ENCODE measurements around the gene MFSD12.

MFSD12 gene

DNA sequence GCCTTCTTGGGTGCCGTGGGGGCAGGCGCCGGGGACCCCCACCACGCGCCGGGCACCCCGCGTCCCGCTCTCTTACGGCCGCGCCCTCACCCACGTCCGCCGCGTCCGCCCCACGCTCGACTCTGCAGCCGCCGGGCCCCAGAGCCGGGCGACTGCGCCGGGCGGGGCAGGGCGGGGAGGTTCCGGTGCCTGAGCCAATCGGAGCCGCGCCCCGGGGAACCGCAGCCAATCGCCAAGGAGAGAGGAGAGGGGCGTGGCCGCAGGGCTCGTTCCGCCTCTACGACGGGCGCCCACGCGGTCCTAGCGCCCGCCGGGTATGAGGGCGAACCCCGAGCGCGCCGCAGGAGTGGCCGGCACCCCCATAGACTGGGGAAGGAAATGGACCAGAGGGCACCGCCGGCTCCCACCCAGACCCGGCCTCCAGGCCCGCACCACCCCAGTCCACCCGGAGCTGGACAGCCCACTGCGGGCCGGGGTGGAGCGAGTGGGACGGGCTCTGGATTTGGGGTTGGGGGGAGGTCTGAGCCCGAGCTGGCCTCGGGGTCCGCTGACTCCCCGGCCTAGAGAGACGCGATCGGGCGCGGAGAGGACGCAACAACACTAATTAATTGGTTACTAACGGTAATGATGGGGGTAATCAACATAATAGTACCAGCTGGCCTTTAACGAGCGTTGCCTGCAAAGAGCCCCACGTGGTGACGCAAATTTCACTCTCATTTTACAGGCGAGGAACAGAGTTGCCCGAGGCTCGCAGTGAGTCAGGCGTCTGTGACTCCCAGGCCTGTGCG lies at the start of gene MFSD12:
Gene MFSD12 (minus strand): TSS at position 126 of the 788 bp plus-strand sequence. CDS start 183 bp downstream, outside the sequence.
- peak; percentile 86 to 89 for DNase-seq (ENCODE audit: low read depth in 2 of 2, low spot score in 1 of 2)

DNA sequence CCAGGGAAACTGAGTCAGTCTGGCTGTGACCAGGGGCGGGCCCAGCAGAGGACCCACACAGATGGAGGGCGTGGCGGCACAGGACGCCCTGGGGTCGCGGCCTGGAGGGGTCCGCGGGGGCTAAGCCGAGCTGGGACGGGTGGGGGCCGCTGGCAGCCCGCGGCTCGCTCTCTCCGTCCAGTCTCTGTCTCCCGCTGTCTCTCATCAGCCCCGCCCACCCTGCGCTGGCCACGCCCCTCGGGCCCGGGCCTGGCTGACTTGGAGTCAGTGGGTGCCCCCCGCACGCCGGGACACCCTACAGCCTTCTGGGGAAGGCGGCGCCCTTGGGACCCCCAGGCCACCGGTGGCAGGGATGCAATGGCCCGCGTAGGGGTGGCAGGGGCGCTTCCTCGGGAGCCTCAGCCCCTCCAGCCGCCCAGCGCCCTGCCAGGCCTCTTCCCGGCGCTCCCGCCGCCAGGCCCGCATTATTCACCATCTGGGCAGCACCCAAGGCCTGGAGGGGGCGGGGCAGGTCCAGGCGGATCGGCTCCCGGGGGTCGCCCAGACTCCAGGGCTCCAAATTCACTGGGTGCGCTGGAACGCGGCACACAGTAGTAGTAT lies 49.4 kb upstream of the MFSD12 start, which contains the start of gene TBXA2R:
Gene TBXA2R (minus strand): TSS at position 186 of the 600 bp plus-strand sequence. CDS start 6,241 bp downstream, outside the sequence.
- DNase-seq (ENCODE audit: low read depth in 2 of 2, low spot score in 1 of 2): peak; percentile 27 to 43

DNA sequence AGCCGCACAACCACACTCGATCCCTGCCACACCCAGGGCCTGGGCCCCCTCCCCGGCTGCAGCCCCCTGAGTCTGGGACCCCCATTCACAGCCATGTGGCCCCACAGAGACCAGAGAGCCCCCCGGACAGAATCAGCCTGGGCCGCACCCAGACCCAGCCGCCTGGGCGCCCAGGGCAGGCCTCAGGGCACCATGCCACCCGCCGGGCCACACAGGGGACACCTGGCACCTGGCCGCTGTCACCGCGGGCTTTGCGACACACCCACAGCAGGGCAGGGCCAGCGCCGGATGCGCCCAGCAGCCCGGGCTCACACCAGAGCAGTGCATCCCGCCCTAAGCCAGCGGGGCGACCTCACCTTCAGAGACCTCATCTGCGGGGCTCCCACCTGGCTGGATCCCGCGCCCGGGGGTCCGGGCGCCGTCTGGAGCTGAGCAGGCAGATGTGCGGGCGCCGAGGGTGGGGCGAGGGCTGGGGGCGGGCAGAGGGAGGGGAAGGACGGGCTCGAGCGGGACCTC lies 48.8 kb upstream of the MFSD12 start:
- no peak for DNase-seq (ENCODE audit: low read depth in 2 of 2, low spot score in 1 of 2)

DNA sequence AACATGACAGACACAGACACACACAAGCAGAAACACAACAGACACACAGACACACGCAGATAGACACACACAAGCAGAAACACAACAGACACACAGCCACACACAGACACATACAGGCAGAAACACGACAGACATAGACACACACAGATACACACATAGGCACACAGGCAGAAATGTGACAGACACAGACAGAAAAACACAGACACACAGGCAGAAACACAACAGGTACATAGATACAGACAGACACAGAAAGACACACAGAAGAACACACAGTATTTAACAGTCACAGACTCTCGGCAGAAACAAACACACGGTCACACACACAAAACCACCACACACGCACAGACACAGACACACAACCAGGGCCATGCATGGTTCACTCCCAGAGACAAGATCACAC lies 48.4 kb upstream of the MFSD12 start:
- no peak for DNase-seq (ENCODE audit: low read depth in 2 of 2, low spot score in 1 of 2)

DNA sequence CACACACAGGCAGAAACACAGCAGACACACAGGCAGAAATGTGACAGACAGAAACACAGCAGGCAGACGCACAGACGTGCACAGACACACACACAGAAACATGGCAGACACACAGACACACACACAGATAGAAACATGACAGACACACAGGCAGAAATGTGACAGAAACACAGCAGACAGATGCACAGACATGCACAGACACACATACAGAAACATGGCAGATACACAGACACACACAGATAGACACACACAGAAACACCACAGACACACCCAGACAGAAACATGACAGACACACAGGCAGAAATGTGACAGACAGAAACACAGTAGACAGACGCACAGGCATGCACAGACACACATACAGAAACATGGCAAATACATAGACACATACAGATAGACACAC lies 48.0 kb upstream of the MFSD12 start:
- DNase-seq (ENCODE audit: low read depth in 2 of 2, low spot score in 1 of 2): no peak

DNA sequence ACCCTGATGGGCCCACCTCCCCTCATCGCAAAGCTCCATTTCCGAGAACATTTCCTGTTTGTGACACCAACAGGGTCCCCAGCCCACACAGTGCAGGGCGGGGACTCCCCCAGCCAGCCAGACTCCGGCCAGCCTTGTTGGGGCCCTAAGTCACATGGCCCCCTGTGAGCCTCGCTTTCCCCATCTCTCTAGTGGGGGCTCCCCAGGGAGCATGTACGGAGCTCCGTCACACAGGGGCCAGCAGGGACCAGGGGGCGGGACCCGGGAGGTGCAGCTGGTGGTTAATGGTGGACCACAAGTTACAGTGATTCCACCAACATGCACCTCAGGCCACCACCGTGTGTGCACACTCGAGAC lies 47.6 kb upstream of the MFSD12 start:
- no peak for DNase-seq (ENCODE audit: low read depth in 2 of 2, low spot score in 1 of 2)

DNA sequence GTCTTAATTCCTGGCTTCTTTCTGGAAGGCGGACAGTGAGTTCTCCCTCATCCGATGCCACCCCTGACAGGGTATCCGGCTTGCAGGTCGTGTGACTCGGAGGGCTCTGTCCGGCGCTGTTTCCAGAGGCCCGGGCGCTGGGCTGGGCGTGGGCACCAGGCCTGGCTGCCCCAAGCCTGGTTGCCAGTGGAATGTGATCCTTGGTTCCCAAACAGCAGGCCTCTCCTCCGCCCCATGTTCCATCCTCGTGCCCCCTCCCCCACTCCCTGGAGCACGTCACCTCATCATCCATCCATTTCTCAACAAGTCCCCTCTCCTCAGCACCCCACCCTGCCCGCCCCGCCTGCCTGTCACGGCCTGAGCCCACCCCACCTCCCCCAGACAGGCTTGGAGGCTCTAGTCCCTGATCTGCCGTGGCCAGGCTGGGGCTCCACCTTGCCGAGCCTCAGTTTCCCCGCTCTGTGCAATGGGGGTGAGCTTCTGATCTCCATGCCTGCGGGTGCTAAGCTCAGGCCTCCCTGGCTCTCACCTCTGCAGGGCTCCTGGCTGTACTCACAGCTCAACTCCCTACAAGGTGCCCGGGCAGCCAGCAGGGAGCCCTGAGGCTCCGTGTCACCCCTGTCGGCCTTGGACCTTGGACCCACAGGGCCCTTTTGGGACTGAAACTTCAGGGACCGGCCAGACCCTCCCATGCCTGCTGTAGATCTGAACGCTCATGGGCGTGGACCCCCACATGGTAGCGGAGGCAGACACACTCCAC lies 47.0 kb upstream of the MFSD12 start:
- DNase-seq (ENCODE audit: low read depth in 2 of 2, low spot score in 1 of 2): no peak

DNA sequence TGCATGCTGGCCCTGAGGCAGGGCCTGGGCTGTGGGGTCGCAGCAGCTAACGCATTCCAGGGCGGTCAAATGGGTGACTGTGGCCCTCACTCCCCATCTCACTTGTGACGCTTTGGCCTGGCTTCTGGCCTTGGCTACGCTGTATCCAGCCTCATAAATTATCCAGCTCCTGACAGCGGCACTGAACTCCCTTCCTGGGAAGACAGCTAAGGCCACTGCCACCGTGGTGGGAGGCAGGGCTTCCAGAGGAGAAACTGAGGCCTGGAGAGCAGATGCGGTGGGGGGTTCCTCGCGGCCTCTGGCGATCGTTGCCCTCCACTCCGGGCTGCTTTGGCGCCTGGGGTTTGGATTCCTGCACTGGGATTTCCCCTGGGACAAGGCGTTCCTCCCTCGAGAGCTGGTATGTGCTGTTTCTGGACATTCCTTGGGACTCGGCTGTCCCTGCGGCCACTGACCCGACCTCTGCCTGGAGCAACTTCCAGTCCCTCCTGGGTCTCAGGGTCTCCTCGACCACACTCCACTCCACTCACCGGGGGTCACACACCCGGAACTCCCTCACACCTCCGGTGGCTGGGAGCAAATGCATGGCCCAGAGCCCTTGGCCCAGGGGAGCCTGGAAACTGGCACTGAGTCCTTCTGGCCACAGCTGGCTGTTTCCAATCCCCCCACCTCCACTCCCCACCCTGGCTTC lies 45.9 kb upstream of the MFSD12 start:
- DNase-seq (ENCODE audit: low read depth in 2 of 2, low spot score in 1 of 2): no peak

DNA sequence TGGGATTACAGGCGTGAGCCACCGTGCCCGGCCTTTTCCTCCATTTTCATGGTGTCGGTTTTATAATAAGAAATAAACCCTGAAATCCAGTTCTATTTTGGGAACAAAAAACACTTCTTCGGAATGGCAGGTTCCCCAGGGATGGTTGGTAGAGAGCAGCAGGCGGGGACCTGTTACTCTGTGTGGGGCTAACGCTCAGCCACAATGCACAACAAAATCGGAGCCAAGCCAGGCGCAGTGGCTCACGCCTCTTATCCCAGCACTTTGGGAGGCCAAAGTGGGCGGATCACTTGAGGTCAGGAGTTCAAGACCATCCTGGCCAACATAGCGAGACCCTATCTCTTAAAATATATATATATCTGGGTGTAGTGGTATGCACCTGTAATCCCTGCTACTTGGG lies 43.6 kb upstream of the MFSD12 start:
- DNase-seq (ENCODE audit: low read depth in 2 of 2, low spot score in 1 of 2): no peak

DNA sequence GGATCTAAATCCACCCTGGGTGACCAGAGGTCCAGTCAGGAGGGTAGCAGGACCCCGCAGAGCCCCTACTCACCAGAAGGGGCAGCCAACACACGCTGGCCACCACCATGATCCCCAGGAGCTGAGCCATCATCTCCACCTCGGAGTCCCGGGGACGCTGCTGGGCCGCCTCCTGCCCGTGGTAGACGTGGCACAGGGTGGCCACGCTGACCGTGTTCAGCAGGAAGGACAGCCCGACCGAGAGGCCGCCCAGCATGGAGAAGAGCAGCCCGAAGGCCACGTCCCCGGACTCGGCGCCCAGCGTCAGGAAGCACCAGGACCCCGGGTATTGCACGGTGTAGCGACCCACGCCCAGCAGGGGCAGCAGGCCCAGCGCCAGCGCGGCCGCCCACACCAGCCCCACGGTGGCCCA lies 42.4 kb upstream of the MFSD12 start:
- no peak for DNase-seq (ENCODE audit: low read depth in 2 of 2, low spot score in 1 of 2)

DNA sequence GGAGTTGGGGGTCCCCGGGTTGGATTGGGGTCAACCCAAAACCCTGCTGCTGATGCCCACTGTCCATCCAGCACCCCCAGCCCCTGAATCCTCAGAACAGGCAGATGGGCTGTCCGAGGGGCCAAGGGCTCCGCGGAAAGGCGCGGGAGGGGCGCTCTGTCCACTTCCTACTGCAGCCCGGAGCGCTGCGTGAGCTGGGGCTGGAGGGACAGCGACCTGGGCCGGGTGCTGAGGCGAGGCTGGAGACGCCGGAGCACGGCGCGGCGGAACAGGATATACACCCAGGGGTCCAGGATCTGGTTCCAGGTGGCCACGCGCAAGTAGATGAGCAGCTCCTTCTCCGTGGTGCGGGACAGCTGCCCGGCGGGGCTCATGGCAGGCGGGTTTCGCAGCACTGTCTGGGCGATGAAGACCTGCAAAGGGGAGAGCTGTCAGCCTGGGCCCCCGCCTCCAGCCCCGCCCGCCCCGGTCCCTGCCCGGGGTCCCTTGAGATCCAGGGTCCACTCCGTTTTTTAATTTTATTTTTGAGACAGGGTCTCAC lies 38.2 kb upstream of the MFSD12 start:
- no peak for DNase-seq (ENCODE audit: low read depth in 2 of 2, low spot score in 1 of 2)

DNA sequence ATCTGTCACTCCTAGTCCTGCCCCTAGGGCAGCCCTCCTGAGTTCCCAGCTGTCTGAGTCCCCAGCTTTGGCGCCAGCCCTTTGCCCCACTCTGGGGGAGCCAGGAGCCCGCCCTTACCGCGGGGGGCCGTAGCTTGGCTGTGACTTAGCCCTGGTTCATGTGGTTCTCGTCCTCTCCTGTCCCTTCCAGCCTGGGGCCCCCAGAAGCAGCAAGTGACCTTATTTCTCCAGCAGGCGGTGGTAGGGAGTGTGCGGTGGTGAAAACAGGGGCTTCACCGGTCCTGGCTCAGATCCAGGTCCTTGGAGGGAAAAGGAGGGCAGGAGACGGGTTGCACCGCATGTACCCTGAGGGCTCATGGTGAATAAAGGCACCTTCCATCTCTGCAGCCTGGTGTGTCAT lies 35.8 kb upstream of the MFSD12 start:
- DNase-seq (ENCODE audit: low read depth in 2 of 2, low spot score in 1 of 2): no peak

DNA sequence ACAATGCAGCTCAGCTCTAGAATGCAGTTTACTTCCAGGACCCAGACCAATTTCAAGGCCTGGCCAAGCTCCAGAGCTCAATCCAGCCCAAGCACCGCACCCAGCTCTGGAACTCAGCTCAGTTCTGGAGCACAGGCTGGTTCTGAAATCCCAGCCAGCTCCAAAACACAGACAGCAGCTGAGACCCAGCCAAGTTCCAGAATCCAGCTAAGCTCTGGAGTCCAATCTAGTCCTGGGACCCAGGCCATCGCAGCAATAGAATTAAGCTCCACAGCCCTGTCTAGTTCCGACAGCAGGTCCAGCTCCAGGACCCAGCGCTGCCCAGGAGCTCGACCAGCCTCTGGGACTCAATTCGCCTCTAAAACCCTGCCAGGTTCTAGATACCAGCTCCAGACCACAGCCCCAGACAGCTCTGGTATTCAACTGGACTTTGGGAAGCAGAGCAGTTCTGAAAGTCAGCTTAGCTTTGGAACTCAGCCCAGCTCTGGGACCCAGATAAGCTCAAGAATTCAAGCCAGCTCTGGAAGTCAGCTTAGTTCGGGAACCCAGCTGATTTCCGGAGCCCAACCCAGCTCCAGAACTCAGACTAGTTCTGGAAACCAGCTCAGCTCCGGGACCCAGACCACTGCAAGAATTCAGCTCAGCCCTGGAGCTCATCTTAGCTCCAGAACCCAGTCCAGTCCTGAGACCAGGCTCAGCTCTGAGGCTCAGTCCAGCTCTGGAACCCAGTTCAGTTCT lies 34.7 kb upstream of the MFSD12 start:
- DNase-seq (ENCODE audit: low read depth in 2 of 2, low spot score in 1 of 2): no peak

DNA sequence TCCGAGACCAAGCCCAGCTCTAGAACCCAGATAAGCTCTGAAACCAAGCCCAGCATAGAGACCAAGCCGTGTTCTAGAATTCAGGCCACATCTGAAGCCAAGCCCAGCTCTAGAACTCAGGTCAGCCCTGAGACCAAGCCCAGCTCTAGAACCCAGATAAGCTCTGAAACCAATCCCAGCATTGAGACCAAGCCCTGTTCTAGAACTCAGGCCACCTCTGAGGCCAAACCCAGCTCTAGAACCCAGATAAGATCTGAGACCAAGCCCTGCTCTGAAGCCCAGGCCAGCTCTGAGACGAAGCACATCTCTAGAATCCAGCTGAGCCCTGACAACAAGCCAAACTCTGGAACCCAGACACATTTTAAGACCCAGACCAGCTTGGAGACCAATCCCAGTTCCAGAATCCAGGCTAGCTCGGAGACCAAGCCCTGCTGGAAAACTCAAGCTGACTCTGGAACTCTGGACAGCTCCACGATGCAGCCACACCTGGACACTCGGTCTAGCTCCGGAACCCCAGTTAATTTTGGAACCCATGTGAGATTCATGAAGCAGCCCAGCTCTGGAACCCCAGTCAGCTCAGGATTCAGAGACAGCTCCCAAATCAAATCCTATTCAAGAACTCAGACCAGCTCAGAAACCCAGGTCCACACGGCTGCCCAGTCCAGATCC lies 33.7 kb upstream of the MFSD12 start:
- DNase-seq (ENCODE audit: low read depth in 2 of 2, low spot score in 1 of 2): no peak

DNA sequence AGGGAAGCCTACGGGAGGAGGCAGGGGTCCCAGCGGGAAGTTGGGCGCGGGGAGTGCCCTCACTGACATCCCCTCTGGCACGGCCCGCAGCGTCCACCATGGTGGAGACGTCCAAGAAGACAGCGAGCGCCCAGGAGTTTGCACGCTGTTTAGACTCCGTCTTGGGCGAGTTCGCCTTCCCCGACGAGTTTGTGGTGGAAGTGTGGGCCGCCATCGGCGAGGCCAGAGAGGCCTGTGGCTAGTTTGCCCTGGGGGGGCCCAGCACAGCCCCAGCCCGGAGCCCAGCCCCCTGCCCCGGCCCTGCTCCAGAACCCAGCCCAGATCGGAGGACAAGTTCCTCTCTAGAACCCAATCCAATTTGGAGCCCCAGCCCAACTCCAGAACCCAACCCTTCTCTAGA lies 32.6 kb upstream of the MFSD12 start:
- no peak for DNase-seq (ENCODE audit: low read depth in 2 of 2, low spot score in 1 of 2)

DNA sequence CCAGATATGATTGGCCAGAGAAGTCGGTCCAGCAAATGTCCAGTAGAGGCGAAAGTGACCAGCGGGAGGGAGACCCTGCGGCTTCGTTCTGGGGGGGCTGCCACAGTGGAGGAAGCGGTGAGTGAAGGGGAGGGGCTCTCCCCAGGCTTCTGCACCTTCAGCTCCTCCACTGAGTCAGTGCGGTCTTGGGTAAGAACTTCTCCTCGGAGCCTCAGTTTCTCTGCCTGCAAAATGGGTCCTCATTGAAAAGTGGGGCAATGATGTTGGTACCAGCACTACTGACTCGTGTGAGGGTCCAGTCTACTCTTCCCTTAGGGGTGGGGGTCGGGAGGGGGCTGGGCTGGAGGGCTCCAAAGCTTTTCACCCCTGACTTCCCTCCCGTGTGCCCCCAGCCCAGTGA lies 32.1 kb upstream of the MFSD12 start:
- no peak for DNase-seq (ENCODE audit: low read depth in 2 of 2, low spot score in 1 of 2)

DNA sequence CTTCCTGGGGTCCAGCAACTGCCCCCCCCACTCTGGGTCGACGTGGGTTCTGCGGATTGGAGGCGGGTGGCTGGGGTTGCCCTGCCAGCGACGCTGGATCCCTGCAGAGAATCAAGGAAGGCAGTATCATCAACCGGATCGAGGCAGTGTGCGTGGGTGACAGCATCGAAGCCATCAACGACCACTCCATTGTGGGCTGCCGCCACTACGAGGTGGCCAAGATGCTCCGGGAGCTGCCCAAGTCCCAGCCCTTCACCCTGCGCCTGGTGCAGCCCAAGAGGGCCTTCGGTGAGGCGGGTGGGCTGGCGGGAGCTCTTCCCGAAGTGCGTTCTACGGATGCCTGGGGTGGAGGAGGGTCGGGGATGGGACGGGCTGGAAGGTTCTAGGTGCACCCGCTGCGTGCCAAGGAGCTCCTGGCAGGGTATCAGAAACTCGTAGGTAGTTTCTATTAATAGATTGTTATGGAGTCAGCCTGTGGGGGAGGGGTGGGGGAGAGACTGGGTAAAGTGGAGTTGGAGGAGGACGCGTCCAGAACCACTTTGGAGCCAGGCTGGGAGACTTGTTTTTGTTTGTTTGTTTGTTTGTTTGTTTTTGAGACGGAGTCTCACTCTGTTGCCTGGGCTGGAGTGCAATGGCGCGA lies 29.4 kb upstream of the MFSD12 start:
- DNase-seq (ENCODE audit: low read depth in 2 of 2, low spot score in 1 of 2): no peak

DNA sequence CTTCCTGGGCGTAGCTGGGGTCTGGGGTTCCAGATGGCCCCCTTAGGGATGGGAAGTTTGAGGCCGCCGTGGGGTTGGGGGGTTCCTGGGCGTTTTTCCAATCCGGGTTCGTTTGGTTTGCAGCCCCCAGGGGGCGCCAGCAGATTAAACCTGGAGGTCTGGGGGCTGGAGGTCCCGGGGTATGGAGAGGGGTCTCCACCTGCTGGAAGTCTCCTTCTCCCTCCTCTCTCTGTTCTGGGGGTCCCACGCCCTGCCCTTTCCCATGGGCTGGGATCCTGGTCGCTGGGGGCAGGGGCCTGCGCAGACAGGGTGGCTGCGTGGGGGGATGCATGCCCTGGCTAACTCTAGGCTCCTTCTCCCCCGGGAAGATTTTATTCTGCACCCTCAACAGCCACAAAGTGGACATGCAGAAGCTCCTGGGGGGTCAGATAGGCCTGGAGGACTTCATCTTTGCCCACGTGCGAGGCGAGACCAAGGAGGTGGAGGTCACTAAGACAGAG lies 28.8 kb upstream of the MFSD12 start:
- no peak for DNase-seq (ENCODE audit: low read depth in 2 of 2, low spot score in 1 of 2)

Measured in stimulated activated CD8-positive, alpha-beta memory T cell treated with anti-CD3 and anti-CD28 coated beads, Interleukin-4, amount 100 ng/mL, for 4 hours (primary cell).